AG09309 (cell line): Measurements from ENCODE around the gene TRIM69.
A peak's percentile ranks its signal among the peaks of the same experiment; 100 is the strongest.

ENCODE experiments used
- DNase-seq: peaks from one replicate; pipeline ENCODE4 v3.0.0-alpha.2; 2010; ENCODE audit warnings: low read depth
- H3K4me3 ChIP-seq: 2 replicates; pipeline ENCODE4 v1.5.1; 2011; ENCODE audit warnings: mild to moderate bottlenecking, low read depth, low read length, moderate library complexity; ENCODE audit not compliant: control insufficient read depth
- TF ChIP-seq, protein P1 (sequence below): IDR thresholded peaks from 2 replicates; pipeline ENCODE4 v1.5.1; 2011; ENCODE audit warnings: mild to moderate bottlenecking, low read depth, low read length, inconsistent platforms; ENCODE audit not compliant: insufficient read depth, control insufficient read depth; ENCODE audit errors: missing control alignments

The TRIM69 gene

DNA sequence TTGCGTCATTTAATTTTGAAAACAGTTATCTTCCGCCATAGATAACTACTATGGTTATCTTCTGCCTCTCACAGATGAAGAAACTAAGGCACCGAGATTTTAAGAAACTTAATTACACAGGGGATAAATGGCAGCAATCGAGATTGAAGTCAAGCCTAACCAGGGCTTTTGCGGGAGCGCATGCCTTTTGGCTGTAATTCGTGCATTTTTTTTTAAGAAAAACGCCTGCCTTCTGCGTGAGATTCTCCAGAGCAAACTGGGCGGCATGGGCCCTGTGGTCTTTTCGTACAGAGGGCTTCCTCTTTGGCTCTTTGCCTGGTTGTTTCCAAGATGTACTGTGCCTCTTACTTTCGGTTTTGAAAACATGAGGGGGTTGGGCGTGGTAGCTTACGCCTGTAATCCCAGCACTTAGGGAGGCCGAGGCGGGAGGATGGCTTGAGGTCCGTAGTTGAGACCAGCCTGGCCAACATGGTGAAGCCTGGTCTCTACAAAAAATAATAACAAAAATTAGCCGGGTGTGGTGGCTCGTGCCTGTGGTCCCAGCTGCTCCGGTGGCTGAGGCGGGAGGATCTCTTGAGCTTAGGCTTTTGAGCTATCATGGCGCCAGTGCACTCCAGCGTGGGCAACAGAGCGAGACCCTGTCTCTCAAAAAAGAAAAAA, 23.9 kb upstream of the TRIM69 start:
- TF ChIP-seq, protein P1, sequence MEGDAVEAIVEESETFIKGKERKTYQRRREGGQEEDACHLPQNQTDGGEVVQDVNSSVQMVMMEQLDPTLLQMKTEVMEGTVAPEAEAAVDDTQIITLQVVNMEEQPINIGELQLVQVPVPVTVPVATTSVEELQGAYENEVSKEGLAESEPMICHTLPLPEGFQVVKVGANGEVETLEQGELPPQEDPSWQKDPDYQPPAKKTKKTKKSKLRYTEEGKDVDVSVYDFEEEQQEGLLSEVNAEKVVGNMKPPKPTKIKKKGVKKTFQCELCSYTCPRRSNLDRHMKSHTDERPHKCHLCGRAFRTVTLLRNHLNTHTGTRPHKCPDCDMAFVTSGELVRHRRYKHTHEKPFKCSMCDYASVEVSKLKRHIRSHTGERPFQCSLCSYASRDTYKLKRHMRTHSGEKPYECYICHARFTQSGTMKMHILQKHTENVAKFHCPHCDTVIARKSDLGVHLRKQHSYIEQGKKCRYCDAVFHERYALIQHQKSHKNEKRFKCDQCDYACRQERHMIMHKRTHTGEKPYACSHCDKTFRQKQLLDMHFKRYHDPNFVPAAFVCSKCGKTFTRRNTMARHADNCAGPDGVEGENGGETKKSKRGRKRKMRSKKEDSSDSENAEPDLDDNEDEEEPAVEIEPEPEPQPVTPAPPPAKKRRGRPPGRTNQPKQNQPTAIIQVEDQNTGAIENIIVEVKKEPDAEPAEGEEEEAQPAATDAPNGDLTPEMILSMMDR, result no peak
- peak overlapping the region; percentile 81 for H3K4me3 ChIP-seq
- peak; percentile 65 for DNase-seq

DNA sequence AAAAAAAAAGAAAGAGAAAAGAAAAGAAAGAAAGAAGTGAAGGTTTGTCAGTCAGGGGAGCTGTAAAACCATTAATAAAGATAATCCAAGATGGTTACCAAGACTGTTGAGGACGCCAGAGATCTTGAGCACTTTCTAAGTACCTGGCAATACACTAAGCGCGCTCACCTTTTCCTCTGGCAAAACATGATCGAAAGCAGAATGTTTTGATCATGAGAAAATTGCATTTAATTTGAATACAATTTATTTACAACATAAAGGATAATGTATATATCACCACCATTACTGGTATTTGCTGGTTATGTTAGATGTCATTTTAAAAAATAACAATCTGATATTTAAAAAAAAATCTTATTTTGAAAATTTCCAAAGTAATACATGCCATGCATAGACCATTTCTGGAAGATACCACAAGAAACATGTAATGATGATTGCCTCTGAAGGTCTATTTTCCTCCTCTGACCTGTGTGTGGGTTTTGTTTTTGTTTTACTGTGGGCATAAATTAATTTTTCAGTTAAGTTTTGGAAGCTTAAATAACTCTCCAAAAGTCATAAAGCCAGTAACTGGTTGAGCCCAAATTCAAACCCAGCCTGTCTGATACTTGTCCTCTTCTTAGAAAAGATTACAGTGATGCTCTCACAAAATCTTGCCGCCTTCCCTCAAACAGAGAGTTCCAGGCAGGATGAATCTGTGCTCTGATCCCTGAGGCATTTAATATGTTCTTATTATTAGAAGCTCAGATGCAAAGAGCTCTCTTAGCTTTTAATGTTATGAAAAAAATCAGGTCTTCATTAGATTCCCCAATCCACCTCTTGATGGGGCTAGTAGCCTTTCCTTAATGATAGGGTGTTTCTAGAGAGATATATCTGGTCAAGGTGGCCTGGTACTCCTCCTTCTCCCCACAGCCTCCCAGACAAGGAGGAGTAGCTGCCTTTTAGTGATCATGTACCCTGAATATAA, 23.0 kb upstream of the TRIM69 start:
- no peak for DNase-seq
- H3K4me3 ChIP-seq, result peak overlapping the region; percentile 81
- TF ChIP-seq, protein P1, result peak; percentile 41

DNA sequence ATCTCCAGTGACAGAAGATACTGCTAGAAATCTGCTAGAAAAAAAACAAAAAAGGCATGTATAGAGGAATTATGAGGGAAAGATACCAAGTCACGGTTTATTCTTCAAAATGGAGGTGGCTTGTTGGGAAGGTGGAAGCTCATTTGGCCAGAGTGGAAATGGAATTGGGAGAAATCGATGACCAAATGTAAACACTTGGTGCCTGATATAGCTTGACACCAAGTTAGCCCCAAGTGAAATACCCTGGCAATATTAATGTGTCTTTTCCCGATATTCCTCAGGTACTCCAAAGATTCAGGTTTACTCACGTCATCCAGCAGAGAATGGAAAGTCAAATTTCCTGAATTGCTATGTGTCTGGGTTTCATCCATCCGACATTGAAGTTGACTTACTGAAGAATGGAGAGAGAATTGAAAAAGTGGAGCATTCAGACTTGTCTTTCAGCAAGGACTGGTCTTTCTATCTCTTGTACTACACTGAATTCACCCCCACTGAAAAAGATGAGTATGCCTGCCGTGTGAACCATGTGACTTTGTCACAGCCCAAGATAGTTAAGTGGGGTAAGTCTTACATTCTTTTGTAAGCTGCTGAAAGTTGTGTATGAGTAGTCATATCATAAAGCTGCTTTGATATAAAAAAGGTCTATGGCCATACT, 21.1 kb upstream of the TRIM69 start:
- TF ChIP-seq, protein P1, result no peak
- H3K4me3 ChIP-seq, result no peak overlapping the region
- DNase-seq, result no peak

DNA sequence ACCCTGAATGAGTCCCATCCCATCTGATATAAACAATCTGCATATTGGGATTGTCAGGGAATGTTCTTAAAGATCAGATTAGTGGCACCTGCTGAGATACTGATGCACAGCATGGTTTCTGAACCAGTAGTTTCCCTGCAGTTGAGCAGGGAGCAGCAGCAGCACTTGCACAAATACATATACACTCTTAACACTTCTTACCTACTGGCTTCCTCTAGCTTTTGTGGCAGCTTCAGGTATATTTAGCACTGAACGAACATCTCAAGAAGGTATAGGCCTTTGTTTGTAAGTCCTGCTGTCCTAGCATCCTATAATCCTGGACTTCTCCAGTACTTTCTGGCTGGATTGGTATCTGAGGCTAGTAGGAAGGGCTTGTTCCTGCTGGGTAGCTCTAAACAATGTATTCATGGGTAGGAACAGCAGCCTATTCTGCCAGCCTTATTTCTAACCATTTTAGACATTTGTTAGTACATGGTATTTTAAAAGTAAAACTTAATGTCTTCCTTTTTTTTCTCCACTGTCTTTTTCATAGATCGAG, 20.5 kb upstream of the TRIM69 start:
- no peak for DNase-seq
- TF ChIP-seq, protein P1, result no peak
- H3K4me3 ChIP-seq, result no peak overlapping the region

DNA sequence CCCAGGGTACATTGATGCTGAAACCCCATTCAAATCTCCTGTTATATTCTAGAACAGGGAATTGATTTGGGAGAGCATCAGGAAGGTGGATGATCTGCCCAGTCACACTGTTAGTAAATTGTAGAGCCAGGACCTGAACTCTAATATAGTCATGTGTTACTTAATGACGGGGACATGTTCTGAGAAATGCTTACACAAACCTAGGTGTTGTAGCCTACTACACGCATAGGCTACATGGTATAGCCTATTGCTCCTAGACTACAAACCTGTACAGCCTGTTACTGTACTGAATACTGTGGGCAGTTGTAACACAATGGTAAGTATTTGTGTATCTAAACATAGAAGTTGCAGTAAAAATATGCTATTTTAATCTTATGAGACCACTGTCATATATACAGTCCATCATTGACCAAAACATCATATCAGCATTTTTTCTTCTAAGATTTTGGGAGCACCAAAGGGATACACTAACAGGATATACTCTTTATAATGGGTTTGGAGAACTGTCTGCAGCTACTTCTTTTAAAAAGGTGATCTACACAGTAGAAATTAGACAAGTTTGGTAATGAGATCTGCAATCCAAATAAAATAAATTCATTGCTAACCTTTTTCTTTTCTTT, 19.2 kb upstream of the TRIM69 start:
- no peak for DNase-seq
- TF ChIP-seq, protein P1, result no peak
- no peak overlapping the region for H3K4me3 ChIP-seq
